RKO (cell line): ENCODE data around the gene MYZAP.

Experiments used
- DNase-seq: peaks from one replicate; pipeline ENCODE4 v3.0.0-alpha.2; 2016; ENCODE audit warnings: low spot score

MYZAP gene

DNA sequence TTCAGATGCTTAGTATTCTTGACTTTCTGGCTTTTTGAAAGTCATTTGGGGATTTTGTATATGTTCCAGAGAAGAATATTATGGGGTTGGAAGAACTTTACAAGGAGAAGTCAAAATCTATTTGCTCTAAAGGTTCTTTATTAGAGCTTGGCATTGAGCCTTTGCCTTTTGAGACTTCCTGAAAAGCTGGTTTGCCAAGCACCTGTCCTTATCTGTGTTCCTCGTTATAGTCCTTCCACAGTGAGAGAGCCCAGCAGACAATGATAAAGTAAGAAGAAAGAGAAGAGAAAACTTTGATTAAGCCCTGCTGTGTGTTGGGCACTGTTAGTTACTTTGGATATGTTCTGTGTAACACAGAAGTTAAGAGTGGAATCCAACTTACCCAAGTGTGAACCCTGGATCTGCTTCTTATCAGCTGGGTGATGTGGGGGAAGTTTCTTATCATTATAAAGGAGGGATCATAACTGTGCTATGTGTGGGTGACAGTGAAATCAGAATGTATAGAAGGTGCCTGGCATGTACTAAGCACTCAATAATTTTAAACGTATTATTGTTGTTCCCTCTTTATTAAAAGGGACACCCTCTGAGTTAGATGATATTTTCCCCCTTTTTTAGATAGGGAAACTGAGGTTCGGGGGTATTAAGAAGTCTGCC is 70.5 kb downstream of the MYZAP start:
- DNase-seq = no peak

- DNase-seq = no peak
Observed at GRCh38 chr15:57662802-57663201, 71.1 kb downstream of the MYZAP start.

- no peak for DNase-seq
Observed at GRCh38 chr15:57663262-57663661, 71.6 kb downstream of the MYZAP start.

GRCh38 chr15:57665194-57665593 is 73.5 kb downstream of the MYZAP start:
- DNase-seq = no peak

DNA sequence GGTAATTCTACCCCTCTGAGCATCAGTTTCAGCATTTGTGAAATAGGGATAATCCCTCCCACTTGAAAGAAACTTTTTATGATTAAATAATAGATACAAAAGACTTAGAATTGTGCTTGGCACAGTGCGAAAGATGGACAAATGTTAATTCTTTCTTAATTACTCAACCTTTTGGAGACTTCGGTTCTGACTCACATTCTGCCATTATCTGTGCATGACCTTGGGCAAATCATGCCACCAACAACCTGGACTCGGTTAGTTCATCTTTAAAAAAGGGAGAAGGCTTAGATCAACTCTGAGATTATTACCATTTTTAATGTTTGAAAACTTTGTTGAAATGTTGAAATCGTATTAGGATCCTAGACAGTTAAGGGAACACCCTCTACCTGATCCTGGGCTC is 74.2 kb downstream of the MYZAP start:
- no peak for DNase-seq

DNA sequence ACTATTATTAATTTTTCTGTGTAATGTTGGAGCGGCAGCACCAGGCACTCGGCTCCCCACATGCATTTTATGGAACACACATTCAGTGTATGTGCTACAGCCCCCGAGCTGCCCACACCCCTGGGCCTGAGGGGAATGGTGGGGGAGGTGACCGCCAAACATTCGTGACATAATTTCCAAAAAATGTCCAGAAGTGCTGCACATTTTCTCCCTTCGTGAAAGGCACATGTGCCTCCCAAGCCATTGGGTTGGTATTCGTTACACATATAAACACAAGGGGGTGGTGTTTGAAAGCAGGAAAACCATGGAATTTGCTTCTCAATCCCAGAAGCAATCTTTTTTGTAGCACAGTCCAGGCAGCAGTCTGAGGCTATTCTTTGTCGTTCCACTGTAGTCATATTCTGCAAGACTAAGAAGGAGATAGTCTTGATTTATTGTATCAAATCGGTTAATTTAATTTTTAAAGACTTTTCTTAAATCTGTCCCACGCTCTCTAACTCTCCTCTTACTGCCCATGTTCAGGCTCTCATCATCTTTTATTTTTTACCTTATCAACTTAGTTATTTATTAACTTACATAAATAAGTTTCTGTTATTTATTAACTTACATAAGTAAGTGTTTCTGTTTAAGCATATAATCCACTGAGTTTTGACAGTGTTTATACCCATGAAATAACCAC is 75.6 kb downstream of the MYZAP start:
- DNase-seq = peak; percentile 49

- no peak for DNase-seq
Observed at GRCh38 chr15:57668016-57668415, 76.3 kb downstream of the MYZAP start.

GRCh38 chr15:57671636-57672035 is 79.9 kb downstream of the MYZAP start:
- no peak for DNase-seq

DNA sequence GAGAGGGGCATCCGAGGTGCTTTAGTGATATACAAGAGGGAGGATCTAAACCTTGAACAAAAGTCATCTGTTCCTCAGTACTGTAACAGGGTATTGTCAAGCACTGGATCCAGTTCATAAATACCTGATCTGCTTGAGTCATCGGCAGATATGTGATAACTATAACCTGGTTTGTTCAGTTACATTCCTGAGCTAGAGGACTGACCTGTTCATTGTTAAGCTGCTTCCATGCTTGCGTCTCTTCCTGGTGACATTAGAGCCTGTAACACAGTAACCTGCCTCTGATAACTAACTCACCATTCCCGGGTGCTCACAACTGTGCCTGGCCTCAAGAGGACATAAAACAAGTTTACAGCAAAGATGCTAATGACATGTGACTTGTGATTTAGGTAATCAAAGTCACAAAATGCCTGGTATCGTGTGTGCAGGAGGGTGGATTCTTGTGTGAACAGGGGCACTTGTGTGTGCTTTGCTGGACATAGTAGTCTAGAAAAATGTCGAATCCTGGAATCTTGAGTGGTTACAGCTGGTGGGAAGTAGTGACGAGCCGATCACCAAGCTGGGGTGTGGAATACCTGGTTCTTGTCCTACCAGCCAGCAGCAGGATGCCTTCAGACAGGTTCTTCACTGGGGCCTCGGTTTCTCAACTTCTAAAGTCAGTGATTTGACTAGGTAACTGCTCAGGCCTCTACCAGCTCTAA is 83.9 kb downstream of the MYZAP start:
- DNase-seq = no peak

DNA sequence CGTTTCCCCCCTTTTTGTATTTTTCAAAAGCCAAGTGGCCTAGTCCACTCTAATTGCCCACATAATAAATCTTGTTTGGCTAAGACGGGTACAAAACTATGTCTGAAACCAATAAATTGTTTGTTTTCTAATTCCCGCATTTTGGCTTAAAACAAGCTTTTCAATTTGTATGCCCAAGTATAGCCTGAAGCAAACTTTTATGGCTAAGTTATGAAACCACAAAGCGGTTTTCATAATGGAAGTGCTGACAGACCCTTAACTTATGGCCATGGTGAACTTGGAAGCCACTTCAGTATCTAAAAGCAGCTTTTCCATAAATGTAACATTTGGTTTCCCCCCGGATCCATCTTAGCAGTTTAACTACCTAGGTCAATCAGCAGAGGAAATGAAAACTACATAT is 84.9 kb downstream of the MYZAP start:
- DNase-seq = no peak

DNA sequence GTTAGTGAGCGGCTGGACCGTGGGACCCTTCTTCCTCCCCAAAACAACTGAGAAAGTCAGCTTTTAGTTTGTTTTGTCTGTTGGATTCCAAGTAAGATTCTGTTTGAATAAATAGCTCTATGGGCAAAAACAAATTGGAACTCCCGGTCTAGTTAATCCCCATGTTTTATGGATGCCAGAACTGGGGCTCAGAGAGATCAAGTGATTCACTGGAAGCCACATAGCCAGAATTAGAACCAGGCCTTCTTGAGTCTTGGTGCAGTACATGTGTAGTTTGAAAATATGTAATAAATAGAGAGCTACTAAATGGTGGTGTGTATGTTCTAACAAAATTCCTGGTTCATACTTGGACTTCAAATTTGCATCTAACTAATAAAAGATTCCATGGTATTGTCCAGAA is 85.5 kb downstream of the MYZAP start:
- DNase-seq = no peak

DNA sequence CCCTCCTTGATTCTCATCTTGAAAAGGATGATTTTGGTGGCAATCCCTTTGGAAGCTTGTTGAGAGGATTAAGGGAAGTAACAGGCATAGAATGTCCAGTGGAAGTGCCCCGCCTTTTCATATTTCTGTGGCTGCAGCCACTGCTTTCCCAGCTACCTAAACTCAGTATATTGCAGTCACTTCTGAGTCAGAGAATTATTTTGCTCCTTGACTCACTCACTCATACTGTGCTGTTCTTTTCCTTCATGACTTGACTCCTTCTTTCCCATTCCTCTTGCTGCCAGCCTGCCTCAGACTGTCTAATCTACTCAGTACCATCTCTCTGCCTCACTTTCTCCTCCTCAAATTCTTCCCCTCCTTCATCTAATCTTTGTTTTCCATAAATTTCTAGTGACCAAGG is 88.3 kb downstream of the MYZAP start:
- peak; percentile 80 for DNase-seq

DNA sequence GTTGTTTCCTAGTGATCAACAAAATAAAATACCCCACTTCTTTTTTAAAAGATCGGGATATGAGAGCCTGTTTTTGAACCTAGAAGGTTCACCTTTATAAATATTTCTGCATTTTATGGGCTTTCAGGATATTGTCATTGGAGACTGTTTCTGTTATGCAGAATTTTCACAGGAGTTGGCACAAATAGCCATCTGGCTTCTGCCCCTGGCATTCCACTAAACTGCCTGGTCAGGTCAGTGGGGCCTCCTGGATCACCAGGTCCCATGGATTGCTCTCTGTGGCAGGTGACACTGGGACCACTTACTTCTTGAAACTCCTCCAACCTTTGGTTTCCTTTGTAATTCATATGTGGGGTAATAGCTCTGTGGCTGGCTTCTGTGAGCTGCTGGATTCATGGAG is 89.3 kb downstream of the MYZAP start:
- no peak for DNase-seq

GRCh38 chr15:57683481-57683880 is 91.8 kb downstream of the MYZAP start:
- DNase-seq = no peak

- DNase-seq = no peak
Observed at GRCh38 chr15:57684491-57685151, 92.9 kb downstream of the MYZAP start.

DNA sequence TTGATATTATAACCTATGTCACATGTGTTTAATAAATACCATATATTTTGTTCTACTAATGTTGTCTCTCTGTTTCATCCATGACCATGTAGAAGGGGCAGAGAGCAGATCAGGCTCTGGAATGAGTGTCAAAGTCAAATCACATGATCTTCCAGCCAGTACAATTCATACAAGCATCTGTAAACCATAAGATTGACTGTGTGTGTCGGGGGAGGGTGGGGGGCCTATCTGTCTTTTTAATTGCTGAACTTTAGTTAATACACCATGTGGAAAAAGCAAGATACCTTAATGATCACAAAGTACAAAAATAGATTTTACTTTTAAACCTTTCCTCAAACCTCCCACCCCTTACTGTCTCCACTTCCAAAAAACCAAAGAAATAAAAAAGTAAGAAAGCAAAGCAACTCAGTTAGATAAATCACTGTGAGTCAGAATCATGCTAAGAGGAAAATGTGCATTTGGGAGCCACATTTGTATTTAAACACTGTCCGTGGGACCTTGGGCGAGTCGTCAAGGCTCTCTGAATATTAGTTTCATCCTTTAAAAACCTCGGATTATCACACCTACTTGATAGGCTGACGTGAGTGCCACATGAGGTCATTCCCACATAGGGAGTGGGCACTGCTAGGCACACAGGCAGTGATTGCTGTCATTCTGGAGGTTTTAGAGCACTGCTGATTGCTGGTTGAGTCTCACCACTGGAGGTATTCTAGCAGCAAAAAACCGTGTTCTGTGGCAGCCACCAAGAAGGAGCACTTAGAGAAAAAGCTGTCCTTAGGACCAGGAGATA is 93.8 kb downstream of the MYZAP start:
- DNase-seq = no peak

DNA sequence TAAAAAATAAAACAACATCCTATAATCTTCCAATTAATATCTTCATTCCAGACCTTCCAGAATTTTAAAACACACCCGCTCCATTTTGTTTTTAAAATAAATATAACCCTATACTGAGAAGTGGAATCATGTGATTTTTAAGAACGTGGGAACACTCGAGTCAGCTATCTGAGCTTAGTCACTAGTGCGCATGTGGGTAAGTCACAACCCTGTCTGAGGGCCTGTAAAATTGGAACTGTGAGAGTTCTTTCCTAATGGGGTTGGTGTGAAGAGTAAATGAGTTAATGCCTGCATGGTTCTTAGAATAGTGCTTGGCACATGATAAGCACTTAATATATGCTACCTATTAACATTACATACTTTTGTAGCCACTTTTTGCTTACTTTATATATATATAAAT is 95.0 kb downstream of the MYZAP start:
- DNase-seq = no peak

GRCh38 chr15:57690341-57690966 is 98.8 kb downstream of the MYZAP start:
- DNase-seq = no peak

DNA sequence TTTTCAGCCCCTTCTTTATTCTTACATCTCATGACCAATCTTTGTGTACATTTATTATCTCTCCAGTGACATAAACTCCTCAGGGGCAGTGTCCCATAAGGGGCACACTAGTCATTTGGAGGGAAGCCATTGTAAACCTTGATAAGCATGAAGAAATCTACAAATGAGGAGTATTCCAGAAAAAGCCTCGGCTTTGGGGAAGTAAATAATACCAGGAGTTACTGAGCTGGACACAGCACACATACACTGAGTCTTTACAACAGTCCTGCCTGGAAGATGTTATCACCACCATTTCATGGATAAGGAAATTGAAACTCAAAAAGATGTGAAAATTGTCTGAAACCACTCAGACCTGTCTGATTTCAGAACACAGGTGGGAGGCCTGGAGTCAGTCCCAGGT is 99.4 kb downstream of the MYZAP start:
- DNase-seq = no peak

DNA sequence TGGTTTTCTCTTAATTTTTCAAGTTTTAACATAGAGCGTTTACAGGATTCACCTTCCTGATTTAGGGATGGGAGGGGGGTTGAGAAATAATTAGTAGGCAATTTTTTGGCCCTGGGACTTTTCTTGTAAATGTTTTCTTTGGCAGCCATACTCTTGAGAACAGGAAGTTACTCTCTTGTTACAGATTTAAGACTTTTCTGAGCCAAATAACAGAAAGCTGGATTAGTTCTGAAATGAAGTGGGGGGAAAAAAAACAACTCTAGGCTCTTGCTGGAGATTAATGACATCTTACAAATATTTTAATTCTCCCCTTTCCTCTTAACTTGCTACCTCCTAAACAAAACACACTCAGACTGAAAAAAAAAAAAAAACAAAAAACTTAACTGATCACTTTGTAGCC is 101.0 kb downstream of the MYZAP start:
- no peak for DNase-seq

DNA sequence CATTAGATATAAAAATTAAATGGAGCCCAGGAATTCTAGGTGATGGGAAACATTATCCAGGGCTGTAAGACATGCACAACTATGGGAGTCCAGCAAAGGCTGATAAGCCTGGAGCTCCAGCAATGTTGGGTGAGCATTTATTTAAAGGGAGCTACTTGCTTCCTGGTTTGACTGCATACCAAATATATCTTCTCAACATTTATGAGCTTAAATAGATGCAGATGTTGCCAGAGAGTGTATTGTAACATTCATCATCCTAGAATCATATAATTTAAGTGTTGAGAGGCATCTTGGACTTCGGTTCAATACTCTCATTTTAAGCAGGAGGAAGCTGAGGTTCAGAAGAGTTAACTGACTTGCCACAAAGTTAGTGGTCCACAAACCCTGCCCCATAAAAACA is 102.6 kb downstream of the MYZAP start:
- DNase-seq = no peak

DNA sequence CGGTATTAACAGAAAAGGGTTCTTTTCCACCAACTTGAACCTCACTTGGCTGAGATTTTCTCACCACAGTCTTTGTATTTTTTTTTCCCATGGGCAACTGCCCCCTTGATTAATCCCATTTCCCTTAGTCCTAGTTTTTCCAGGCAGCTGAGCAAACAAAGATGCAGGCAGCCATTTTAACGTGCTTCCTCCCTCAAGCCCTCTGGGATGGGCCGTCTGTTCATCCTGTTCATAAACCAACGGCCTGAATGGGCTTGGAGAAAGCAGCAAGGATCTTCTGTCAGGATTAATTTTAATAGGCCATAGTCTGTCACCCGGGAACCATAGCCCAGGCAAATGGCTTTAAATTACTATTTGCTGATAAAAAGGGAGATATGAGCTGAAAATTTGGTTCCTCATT is 104.4 kb downstream of the MYZAP start:
- DNase-seq = no peak
